Measurements from ENCODE around the gene AK3. TPM values are rescaled to one million over a fixed set of nuclear protein-coding genes. Genes with fewer than 3 reads are reported as not detected.

The AK3 gene
- total RNA-seq, 1 experiment from 2014 or later: 16.9 TPM

Other genes starting within 250 kb of the AK3 start
- gene PLPP6, start 78.9 kb downstream of the AK3 start, total RNA-seq (2014; rRNA removed; shearing (Covaris generic); ENCODE audit: low replicate concordance): 2.1 and 6.9 TPM in 2 replicates
- gene SPATA6L, start 74.7 kb downstream of the AK3 start, total RNA-seq (2014; rRNA removed; shearing (Covaris generic); ENCODE audit: low replicate concordance): 0.20 and 4.4 TPM in 2 replicates
- gene CDC37L1, start 61.6 kb downstream of the AK3 start, total RNA-seq (2014; rRNA removed; shearing (Covaris generic); ENCODE audit: low replicate concordance): 8.7 and 9.5 TPM in 2 replicates
- 5.0 and 7.4 TPM in 2 replicates for gene RCL1, start 51.7 kb upstream of the AK3 start, total RNA-seq (2014; rRNA removed; shearing (Covaris generic); ENCODE audit: low replicate concordance)
- 0.93 and 1.1 TPM in 2 replicates for gene JAK2, start 244.1 kb upstream of the AK3 start, total RNA-seq (2014; rRNA removed; shearing (Covaris generic); ENCODE audit: low replicate concordance)